ENCODE data around the gene FCHSD1. TPM values are rescaled to one million over a fixed set of nuclear protein-coding genes. Genes with fewer than 3 reads are reported as not detected.

Gene FCHSD1
- total RNA-seq, 2 experiments from 2014 or later: 46.9 to 47.8 TPM

DNA sequence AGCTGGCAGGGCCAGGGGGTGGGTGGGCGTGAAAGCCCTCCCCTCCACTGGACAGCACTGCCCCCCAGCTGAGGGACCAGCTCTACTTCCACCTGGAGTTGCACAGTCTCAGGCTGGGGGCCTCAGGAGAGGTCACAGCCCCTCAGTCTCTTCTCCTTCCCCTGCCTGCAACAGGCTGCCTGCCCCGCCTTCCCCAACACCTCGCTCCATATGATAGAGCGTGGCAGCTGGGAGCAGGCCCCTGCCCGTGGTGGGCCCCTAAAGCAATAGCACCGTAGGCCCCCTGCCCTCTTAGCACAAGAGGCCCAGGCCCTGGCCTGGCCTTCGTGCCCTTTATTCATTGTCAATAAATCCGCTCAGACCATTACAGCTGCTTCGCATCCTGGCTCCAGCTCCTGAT is 10.5 kb downstream of the FCHSD1 start:
- ATAC-seq: no peak
- POLR2A ChIA-PET: interaction anchor here (1.1 to 2.9 kb wide), 3 partner anchors 10 to 43 kb away, joined by 3 to 15 read pairs (median 3); partner anchors contain the start of gene FCHSD1

DNA sequence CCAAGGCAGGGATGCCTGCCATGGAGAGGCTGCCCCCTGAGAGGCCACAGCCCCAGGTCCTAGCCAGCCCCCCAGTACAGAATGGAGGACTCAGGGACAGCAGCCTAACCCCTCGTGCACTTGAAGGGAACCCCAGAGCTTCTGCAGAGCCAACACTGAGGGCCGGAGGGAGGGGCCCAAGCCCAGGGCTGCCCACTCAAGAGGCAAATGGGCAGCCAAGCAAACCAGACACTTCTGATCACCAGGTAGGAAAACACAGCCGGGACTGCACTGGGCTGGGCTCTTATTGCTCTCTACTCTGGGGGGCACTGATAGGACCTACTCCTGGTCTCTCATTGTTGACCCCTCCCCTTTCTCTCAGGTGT is 11.2 kb downstream of the FCHSD1 start:
- H3K36me3 Mint-ChIP-seq (ENCODE audit: low read depth): peaks cover 47% of the 10 kb centered on the region
- H3K4me3 Mint-ChIP-seq: no peak overlapping the region
- H3K27me3 Mint-ChIP-seq (ENCODE audit: low read depth): no peaks in the 10 kb centered on the region
- ChIA-PET CTCF (interaction anchor here (3.9 to 13.0 kb wide), 2 partner anchors 22 to 48 kb away, joined by 18 to 206 read pairs; partner anchors contain the start of gene DIAPH1), POLR2A (interaction anchor here (0.7 to 1.2 kb wide), 2 partner anchors 11 to 13 kb away, joined by 3 read pairs; partner anchors contain the start of gene FCHSD1)
- no peaks in the 10 kb centered on the region for H3K9me3 Mint-ChIP-seq (ENCODE audit: insufficient read depth)
- no peak for ATAC-seq
- peaks cover 48% of the 10 kb centered on the region for H3K4me1 Mint-ChIP-seq (ENCODE audit: low read depth)
- DNase-seq: no peak
- no peak overlapping the region for H3K27ac Mint-ChIP-seq

More for the DNA sequence above, 10.5 kb downstream of the FCHSD1 start:
- CTCF ChIA-PET: interaction anchor here (1.0 to 3.9 kb wide), 2 partner anchors 21 to 48 kb away, joined by 3 to 18 read pairs; no protein-coding TSS in a partner anchor
- H3K4me1 Mint-ChIP-seq (ENCODE audit: low read depth): peaks cover 42% of the 10 kb centered on the region
- peaks cover 43% of the 10 kb centered on the region for H3K36me3 Mint-ChIP-seq (ENCODE audit: low read depth)
- no peaks in the 10 kb centered on the region for H3K9me3 Mint-ChIP-seq (ENCODE audit: insufficient read depth)
- H3K4me3 Mint-ChIP-seq: no peak overlapping the region
- H3K27ac Mint-ChIP-seq: no peak overlapping the region
- no peaks in the 10 kb centered on the region for H3K27me3 Mint-ChIP-seq (ENCODE audit: low read depth)
- no peak for DNase-seq

DNA sequence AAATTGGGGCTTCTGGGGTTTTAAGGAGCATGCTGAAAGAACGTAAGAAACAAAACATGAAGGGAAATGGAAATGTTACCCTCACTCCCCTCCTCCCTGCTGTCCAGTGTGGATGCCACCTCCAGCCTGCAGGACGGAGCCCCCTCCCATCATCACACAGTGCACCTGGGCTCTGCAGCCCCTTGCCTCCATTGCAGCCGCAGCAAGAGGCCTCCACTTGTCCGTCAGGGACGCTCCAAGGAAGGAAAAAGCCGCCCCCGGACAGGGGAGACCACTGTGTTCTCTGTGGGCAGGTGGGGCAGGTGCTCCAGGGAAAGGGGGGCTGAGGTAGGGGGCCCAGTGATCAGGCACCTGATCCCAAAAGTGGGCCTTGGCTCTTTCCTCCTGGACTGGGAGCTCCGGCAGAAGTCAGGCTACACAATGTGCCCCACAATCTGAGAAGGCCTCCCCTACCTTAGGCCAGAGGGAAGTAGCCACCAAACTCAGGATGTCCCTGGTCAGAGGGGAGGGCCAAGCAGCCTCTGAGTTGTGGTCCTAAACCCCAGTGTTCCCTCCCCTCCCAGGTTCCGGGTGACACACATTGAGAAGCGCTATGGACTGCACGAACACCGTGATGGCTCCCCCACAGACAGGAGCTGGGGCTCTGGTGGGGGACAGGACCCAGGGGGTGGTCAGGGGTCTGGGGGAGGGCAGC is 11.7 kb downstream of the FCHSD1 start:
- ATAC-seq: no peak
- no peak overlapping the region for H3K27ac Mint-ChIP-seq
- ChIA-PET CTCF (interaction anchor here (0.9 to 13.0 kb wide), 5 partner anchors 21 to 127 kb away, joined by 4 to 206 read pairs (median 34); partner anchors contain the start of gene DIAPH1), POLR2A (interaction anchor here (0.7 to 1.3 kb wide), 3 partner anchors 12 to 20 kb away, joined by 3 to 5 read pairs (median 3); partner anchors contain the start of gene FCHSD1)
- no peak for DNase-seq
- peak overlapping the region; percentile 22 for H3K4me3 Mint-ChIP-seq
- no peaks in the 10 kb centered on the region for H3K9me3 Mint-ChIP-seq (ENCODE audit: insufficient read depth)
- peaks cover 49% of the 10 kb centered on the region for H3K36me3 Mint-ChIP-seq (ENCODE audit: low read depth)
- H3K4me1 Mint-ChIP-seq (ENCODE audit: low read depth): peaks cover 53% of the 10 kb centered on the region
- no peaks in the 10 kb centered on the region for H3K27me3 Mint-ChIP-seq (ENCODE audit: low read depth)

DNA sequence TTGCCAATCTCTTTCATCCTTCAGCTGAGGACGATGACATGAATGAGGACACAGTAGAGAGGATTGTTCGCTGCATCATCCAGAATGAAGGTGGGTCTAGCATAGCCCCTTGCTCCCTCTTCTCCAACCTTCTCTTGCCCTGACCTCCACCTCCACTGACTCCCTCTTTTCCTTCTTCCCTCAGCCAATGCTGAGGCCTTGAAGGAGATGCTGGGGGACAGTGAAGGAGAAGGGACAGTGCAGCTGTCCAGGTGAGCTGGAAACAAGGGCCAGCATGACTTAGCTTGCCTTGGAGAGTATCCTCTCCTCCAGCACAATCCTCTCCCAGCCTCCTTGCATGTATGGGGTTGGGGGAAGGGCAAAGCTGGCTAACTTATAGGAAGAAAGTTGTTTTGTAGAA is 12.4 kb downstream of the FCHSD1 start:
- ATAC-seq: no peak
- Mint-ChIP-seq H3K27me3 (ENCODE audit: low read depth) (no peaks in the 10 kb centered on the region), H3K9me3 (ENCODE audit: insufficient read depth) (no peaks in the 10 kb centered on the region), H3K4me1 (ENCODE audit: low read depth) (peaks cover 59% of the 10 kb centered on the region), H3K4me3 (peak overlapping the region; percentile 93), H3K36me3 (ENCODE audit: low read depth) (peaks cover 49% of the 10 kb centered on the region), H3K27ac (peak overlapping the region; percentile 90)
- no peak for DNase-seq
- ChIA-PET CTCF (interaction anchor here (0.9 to 13.0 kb wide), 9 partner anchors 13 to 126 kb away, joined by 4 to 206 read pairs (median 24); partner anchors contain the start of genes DIAPH1 and FCHSD1), POLR2A (interaction anchor here (0.8 to 3.8 kb wide), 5 partner anchors 12 to 318 kb away, joined by 3 to 39 read pairs (median 8); partner anchors contain the start of genes DIAPH1, FCHSD1 and TAF7)

DNA sequence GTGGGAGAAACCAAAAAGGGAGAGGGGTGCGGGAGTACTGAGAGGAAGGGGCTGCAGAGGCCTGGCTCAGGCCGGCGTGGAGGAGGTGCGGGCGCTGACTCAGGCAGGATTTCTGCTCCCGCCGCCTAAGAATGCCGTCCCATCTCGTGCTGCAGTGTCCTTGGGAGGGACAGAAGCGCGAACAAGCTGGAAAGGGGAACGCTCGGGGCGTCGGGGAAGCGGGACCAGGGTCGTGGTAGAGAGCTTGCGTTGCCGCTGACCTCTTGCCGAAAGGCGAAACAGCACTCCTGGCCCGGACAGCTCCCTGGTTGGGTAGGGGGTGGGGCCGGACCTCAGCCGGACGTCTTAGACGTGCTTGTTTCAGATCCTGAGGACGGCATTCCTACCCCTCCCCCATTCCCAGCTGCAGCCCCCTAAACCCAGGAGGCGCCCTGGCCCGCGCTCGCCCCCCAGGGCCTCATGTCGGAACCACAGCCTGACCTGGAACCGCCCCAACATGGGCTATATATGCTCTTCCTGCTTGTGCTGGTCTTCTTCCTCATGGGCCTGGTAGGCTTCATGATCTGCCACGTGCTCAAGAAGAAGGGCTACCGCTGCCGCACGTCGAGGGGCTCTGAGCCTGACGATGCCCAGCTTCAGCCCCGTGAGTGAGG is 13.3 kb downstream of the FCHSD1 start:
- CTCF ChIA-PET: interaction anchor here (0.7 to 13.0 kb wide), 19 partner anchors 9 to 505 kb away, joined by 3 to 206 read pairs (median 14); partner anchors contain the start of genes DIAPH1 and FCHSD1
- DNase-seq: peak; percentile 81

DNA sequence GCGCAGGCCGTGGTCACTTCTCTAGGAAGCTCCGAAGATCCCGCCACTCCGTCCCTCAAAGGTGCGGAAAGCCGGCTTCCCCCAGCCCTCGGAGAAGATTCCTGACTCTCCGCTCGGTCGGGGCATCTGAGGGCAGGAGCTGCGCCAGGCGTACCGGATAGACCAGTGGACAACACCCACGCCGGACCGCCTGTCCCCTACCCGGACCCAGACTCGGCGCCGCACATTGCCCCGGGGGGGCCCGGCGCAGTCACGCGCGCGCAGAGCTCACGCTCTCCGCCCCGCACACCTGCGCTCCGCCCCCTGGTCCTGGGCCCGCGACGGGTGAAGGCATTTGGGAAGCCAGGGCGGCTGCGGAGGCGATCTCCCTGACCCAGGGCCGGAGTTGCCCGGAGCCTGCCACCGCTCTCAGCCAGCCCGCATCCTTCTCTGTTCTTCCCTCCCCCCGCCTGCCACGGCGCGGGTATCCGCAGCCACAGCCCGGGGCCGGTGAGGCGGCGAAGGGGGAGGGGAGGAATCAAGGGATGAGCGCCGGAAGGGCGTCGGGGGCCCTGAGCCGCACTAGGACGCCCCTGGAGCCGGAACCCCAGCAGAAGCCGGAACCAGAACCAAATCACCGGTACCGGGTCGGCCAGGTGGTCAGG is 14.0 kb downstream of the FCHSD1 start:
- ATAC-seq: peak; percentile 70
- H3K36me3 Mint-ChIP-seq (ENCODE audit: low read depth): peaks cover 53% of the 10 kb centered on the region
- peaks cover 61% of the 10 kb centered on the region for H3K4me1 Mint-ChIP-seq (ENCODE audit: low read depth)
- peak; percentile 72 for DNase-seq
- H3K27ac Mint-ChIP-seq: peak overlapping the region; percentile 90
- POLR2A ChIA-PET: interaction anchor here (0.7 to 3.8 kb wide), 13 partner anchors 9 to 332 kb away, joined by 3 to 39 read pairs (median 4); partner anchors contain the start of genes DIAPH1, FCHSD1, RNF14 and TAF7
- peak overlapping the region; percentile 93 for H3K4me3 Mint-ChIP-seq
- H3K9me3 Mint-ChIP-seq (ENCODE audit: insufficient read depth): no peaks in the 10 kb centered on the region
- H3K27me3 Mint-ChIP-seq (ENCODE audit: low read depth): no peaks in the 10 kb centered on the region
- CTCF ChIA-PET: interaction anchor here (0.7 to 13.0 kb wide), 28 partner anchors 8 to 506 kb away, joined by 3 to 206 read pairs (median 6); partner anchors contain the start of genes DIAPH1 and FCHSD1

More for the DNA sequence above, 13.3 kb downstream of the FCHSD1 start:
- POLR2A ChIA-PET: interaction anchor here (0.7 to 3.8 kb wide), 10 partner anchors 9 to 318 kb away, joined by 3 to 39 read pairs (median 4); partner anchors contain the start of genes DIAPH1, FCHSD1 and TAF7
- Mint-ChIP-seq H3K4me1 (ENCODE audit: low read depth) (peaks cover 63% of the 10 kb centered on the region), H3K36me3 (ENCODE audit: low read depth) (peaks cover 52% of the 10 kb centered on the region), H3K27me3 (ENCODE audit: low read depth) (no peaks in the 10 kb centered on the region), H3K9me3 (ENCODE audit: insufficient read depth) (no peaks in the 10 kb centered on the region), H3K4me3 (peak overlapping the region; percentile 93), H3K27ac (peak overlapping the region; percentile 90)
- ATAC-seq: peak; percentile 51

DNA sequence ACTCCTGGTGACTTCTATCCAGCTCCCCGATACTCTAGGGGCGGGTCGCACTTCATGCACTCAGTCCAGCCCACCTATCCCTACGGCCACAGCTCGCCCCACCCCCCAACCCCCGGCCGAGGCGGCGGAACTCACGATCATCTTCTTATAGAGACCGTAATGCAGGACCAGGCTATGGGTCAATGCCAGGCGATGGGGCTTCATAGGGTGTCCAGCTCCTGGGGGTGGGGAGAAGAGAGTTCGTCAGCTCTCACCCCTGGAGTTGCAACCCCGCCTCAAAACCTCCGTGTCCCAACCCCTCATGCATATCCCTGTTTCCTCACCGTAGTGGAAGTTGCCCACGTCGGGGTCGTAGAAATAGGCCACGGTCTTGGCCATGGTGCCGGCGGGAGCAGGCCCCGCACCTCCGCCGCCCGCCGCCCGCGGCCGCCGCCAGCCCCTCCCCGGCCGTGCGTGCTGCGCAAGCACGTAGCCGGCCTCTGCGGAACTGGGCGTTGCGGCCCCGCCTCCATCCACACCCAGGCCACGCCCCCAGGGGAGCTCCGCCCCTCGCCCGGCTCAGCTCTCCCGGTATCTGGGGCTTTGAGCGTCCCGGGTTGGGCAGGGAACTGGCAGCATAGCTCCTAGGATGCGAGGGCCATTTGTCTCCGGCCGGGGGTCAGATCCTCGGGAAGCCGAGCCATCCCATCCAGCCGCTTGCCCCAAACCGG is 14.7 kb downstream of the FCHSD1 start, which contains the start of the genes HDAC3 and RELL2:
TSS of gene HDAC3 (minus strand) at position 437 of the 710 bp plus-strand sequence. CDS start at position 378, 59 bp downstream.
TSS of gene RELL2 (plus strand) at position 585 of the 710 bp plus-strand sequence. CDS start 1,229 bp downstream, outside the sequence.
- Mint-ChIP-seq H3K27me3 (ENCODE audit: low read depth) (no peaks in the 10 kb centered on the region), H3K4me3 (peak within 1 kb of the TSS; percentile 93), H3K9me3 (ENCODE audit: insufficient read depth) (no peaks in the 10 kb centered on the region), H3K36me3 (ENCODE audit: low read depth) (peaks cover 49% of the 10 kb centered on the region), H3K27ac (peak within 1 kb of the TSS; percentile 90), H3K4me1 (ENCODE audit: low read depth) (peaks cover 56% of the 10 kb centered on the region)
- ChIA-PET CTCF (interaction anchor here (0.8 to 13.0 kb wide), 25 partner anchors 9 to 242 kb away, joined by 3 to 206 read pairs (median 12); partner anchors contain the start of genes DIAPH1 and FCHSD1), POLR2A (interaction anchor here (0.7 to 3.8 kb wide), 13 partner anchors 10 to 333 kb away, joined by 3 to 39 read pairs (median 4); partner anchors contain the start of genes DIAPH1, FCHSD1, RNF14 and TAF7)
- DNase-seq (peak; percentile 94), ATAC-seq (peak; percentile 79)

DNA sequence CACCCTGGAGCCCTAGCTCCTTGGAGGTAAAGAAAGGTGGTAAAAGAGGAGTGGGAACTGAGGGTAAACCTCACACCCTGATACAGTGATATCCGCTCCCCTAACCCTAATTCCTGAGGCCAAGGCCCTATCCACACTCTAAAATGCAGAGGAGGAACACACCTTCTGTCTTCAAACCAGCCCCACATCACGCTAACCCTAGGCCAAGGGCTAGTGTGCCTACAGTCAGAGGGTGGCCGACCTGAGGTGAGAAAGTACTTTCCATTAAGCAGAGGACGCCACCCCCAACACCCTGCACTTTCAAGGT is 15.2 kb downstream of the FCHSD1 start:
- H3K27me3 Mint-ChIP-seq (ENCODE audit: low read depth): no peaks in the 10 kb centered on the region
- H3K9me3 Mint-ChIP-seq (ENCODE audit: insufficient read depth): no peaks in the 10 kb centered on the region
- H3K4me1 Mint-ChIP-seq (ENCODE audit: low read depth): peaks cover 51% of the 10 kb centered on the region
- H3K36me3 Mint-ChIP-seq (ENCODE audit: low read depth): peaks cover 45% of the 10 kb centered on the region
- ATAC-seq: no peak
- peak overlapping the region; percentile 93 for H3K4me3 Mint-ChIP-seq
- no peak for DNase-seq
- ChIA-PET CTCF (interaction anchor here (1.2 to 13.0 kb wide), 13 partner anchors 13 to 72 kb away, joined by 4 to 206 read pairs (median 21); partner anchors contain the start of genes DIAPH1 and FCHSD1), POLR2A (interaction anchor here (0.9 to 3.8 kb wide), 8 partner anchors 10 to 61 kb away, joined by 3 to 39 read pairs (median 4); partner anchors contain the start of genes DIAPH1 and FCHSD1)
- peak overlapping the region; percentile 90 for H3K27ac Mint-ChIP-seq

DNA sequence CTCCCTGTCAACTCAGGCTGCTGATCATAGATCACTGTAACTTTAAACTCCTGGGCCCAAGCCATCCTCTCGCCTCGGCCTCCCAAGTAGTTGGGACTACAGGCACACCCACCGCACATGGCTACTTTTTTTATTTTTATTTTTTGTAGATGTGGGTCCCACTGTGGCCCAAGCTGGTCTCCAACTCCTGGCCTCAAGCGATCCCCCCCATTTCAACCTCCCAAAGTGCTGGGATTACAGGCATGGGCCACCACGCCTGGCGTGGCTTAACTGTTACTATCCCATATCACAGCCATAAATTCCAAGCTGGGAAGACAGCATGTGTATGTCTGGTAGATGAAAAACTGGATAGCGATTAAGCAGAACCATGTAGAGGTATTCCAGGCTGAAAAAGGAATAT is 15.6 kb downstream of the FCHSD1 start:
- Mint-ChIP-seq H3K4me3 (peak overlapping the region; percentile 93), H3K36me3 (ENCODE audit: low read depth) (peaks cover 41% of the 10 kb centered on the region), H3K9me3 (ENCODE audit: insufficient read depth) (no peaks in the 10 kb centered on the region), H3K27ac (peak overlapping the region; percentile 90), H3K4me1 (ENCODE audit: low read depth) (peaks cover 47% of the 10 kb centered on the region), H3K27me3 (ENCODE audit: low read depth) (no peaks in the 10 kb centered on the region)
- DNase-seq (no peak), ATAC-seq (no peak)
- ChIA-PET POLR2A (interaction anchor here (0.9 to 3.8 kb wide), 6 partner anchors 9 to 61 kb away, joined by 3 to 39 read pairs (median 14); partner anchors contain the start of genes DIAPH1 and FCHSD1), CTCF (interaction anchor here (1.2 to 13.0 kb wide), 13 partner anchors 13 to 72 kb away, joined by 4 to 206 read pairs (median 21); partner anchors contain the start of genes DIAPH1 and FCHSD1)

DNA sequence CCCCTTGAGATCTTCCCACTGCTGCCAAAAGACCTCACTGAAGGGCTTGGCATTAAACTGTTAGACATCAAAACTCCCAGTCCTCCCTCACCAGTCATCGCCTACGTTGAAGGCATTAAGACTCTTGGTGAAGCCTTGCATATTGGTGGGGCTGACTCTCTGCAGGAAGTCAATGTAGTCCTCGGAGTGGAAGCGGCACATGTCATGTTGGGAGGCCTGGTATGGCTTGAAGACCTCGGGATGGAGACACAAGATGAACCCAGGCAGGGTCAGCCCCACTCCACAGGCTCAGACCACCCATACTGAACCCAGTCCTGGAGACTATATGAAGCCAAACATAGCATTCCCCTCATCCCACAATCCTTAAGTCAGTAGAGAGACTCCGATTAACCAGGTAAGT is 16.5 kb downstream of the FCHSD1 start:
- ATAC-seq: no peak
- H3K27ac Mint-ChIP-seq: peak overlapping the region; percentile 32

More for the DNA sequence above, 16.5 kb downstream of the FCHSD1 start:
- H3K9me3 Mint-ChIP-seq (ENCODE audit: insufficient read depth): no peaks in the 10 kb centered on the region
- CTCF ChIA-PET: interaction anchor here (1.2 to 13.0 kb wide), 8 partner anchors 12 to 71 kb away, joined by 7 to 206 read pairs (median 24); partner anchors contain the start of gene DIAPH1
- POLR2A ChIA-PET: interaction anchor here (1.0 to 3.8 kb wide), 4 partner anchors 8 to 42 kb away, joined by 4 to 39 read pairs (median 14); partner anchors contain the start of gene DIAPH1
- peaks cover 45% of the 10 kb centered on the region for H3K4me1 Mint-ChIP-seq (ENCODE audit: low read depth)
- H3K27me3 Mint-ChIP-seq (ENCODE audit: low read depth): no peaks in the 10 kb centered on the region
- no peak for DNase-seq
- H3K36me3 Mint-ChIP-seq (ENCODE audit: low read depth): peaks cover 41% of the 10 kb centered on the region
- peak overlapping the region; percentile 93 for H3K4me3 Mint-ChIP-seq
